Astrocyte of the spinal cord (primary cell): ENCODE measurements around the gene PTK7.
"Not testable (repeated sequence)": the region's sequence is repeated elsewhere in the genome, so short reads cannot be mapped to it uniquely, and the experiment has no call there.

ENCODE experiments used
- DNase-seq: peaks from one replicate; pipeline ENCODE4 v3.0.0; 2011; ENCODE audit warnings: low read depth, low spot score
- H3K4me3 ChIP-seq: 2 replicates; pipeline ENCODE4 v1.5.1; 2011; ENCODE audit warnings: low read depth, mild to moderate bottlenecking, low read length, moderate library complexity
- CTCF ChIP-seq: IDR thresholded peaks from 2 replicates; pipeline ENCODE4 v1.5.1; 2012; ENCODE audit warnings: low read depth, mild to moderate bottlenecking, low read length, inconsistent platforms
- in situ Hi-C: cut with HindIII; loops from 2 replicates; pipeline ENCODE4 v1.10.0; 2017; ENCODE audit warnings: low sequenced_read_pairs

Gene PTK7

GRCh38 chr6:43113431-43114260 is 37.5 kb downstream of the PTK7 start:
- no peak for DNase-seq
- in situ Hi-C loops = no loop called here

GRCh38 chr6:43115365-43115764 is 39.3 kb downstream of the PTK7 start:
- no peak overlapping the region for H3K4me3 ChIP-seq
- no peak for DNase-seq
- in situ Hi-C loops = no loop called here
- TF ChIP-seq CTCF = no peak

More at GRCh38 chr6:43113431-43114260, 37.5 kb downstream of the PTK7 start:
- TF ChIP-seq CTCF = no peak
- H3K4me3 ChIP-seq = no peak overlapping the region

- H3K4me3 ChIP-seq, DNase-seq, in situ Hi-C loops: not testable (repeated sequence)
Measured at GRCh38 chr6:43117466-43117865, 41.4 kb downstream of the PTK7 start.

GRCh38 chr6:43119482-43119881 is 43.4 kb downstream of the PTK7 start:
- no peak overlapping the region for H3K4me3 ChIP-seq
- no peak for DNase-seq
- in situ Hi-C loops = no loop called here
- no peak for TF ChIP-seq CTCF

GRCh38 chr6:43120101-43120763 is 44.1 kb downstream of the PTK7 start:
- H3K4me3 ChIP-seq = no peak overlapping the region
- TF ChIP-seq CTCF = no peak
- DNase-seq = no peak
- in situ Hi-C loops = no loop called here

GRCh38 chr6:43120944-43121913 is 45.1 kb downstream of the PTK7 start:
- TF ChIP-seq CTCF = peak; percentile 12
- H3K4me3 ChIP-seq = no peak overlapping the region
- peak; percentile 96 for DNase-seq
- in situ Hi-C loops = no loop called here
